NCI-H2196 treated with DMSO at 0.1 percent for 48 hours (cell line): ENCODE measurements around the gene CDAN1.

ENCODE experiments used
- DNase-seq: peaks from one replicate; lab custom pipeline; 2025; ENCODE audit not compliant: unreplicated experiment; lab: John Stamatoyannopoulos, UW

CDAN1 gene

GRCh38 chr15:42735382-42736165 lies 1.4 kb downstream of the CDAN1 start:
- DNase-seq = no peak

GRCh38 chr15:42734076-42734672 lies 2.8 kb downstream of the CDAN1 start:
- no peak for DNase-seq

GRCh38 chr15:42733027-42733426 lies 3.9 kb downstream of the CDAN1 start:
- DNase-seq = no peak

GRCh38 chr15:42732095-42732827 lies 4.7 kb downstream of the CDAN1 start:
- no peak for DNase-seq

GRCh38 chr15:42731461-42731860 lies 5.5 kb downstream of the CDAN1 start:
- no peak for DNase-seq

- no peak for DNase-seq
Measured at GRCh38 chr15:42730536-42730935, 6.4 kb downstream of the CDAN1 start.

GRCh38 chr15:42730135-42730534 lies 6.8 kb downstream of the CDAN1 start:
- DNase-seq = no peak

GRCh38 chr15:42729409-42729808 lies 7.5 kb downstream of the CDAN1 start:
- no peak for DNase-seq

GRCh38 chr15:42728972-42729371 lies 8.0 kb downstream of the CDAN1 start:
- DNase-seq = no peak

- DNase-seq = no peak
Measured at GRCh38 chr15:42728560-42728959, 8.4 kb downstream of the CDAN1 start.

- DNase-seq = no peak
Measured at GRCh38 chr15:42727750-42728381, 9.1 kb downstream of the CDAN1 start.

GRCh38 chr15:42726114-42726513 lies 10.8 kb downstream of the CDAN1 start:
- DNase-seq = no peak

GRCh38 chr15:42725331-42725903 lies 11.5 kb downstream of the CDAN1 start:
- DNase-seq = no peak

- no peak for DNase-seq
Measured at GRCh38 chr15:42724276-42724675, 12.7 kb downstream of the CDAN1 start.

GRCh38 chr15:42723068-42723467 lies 13.9 kb downstream of the CDAN1 start:
- no peak for DNase-seq

- DNase-seq = no peak
Measured at GRCh38 chr15:42721916-42722315, 15.0 kb downstream of the CDAN1 start.

GRCh38 chr15:42721016-42721415 lies 15.9 kb downstream of the CDAN1 start:
- DNase-seq = no peak

- no peak for DNase-seq
Measured at GRCh38 chr15:42720071-42720470, 16.9 kb downstream of the CDAN1 start.

GRCh38 chr15:42719043-42719442 lies 17.9 kb downstream of the CDAN1 start:
- no peak for DNase-seq

- no peak for DNase-seq
Measured at GRCh38 chr15:42716626-42717025, 20.3 kb downstream of the CDAN1 start.

- no peak for DNase-seq
Measured at GRCh38 chr15:42716125-42716524, 20.8 kb downstream of the CDAN1 start.
